ENCODE results near the gene INKA1. TPM values are rescaled to one million over a fixed set of nuclear protein-coding genes. Genes with fewer than 3 reads are reported as not detected.

INKA1 gene
- 75.9 TPM for polyA plus RNA-seq (2012; ENCODE audit: insufficient read depth, insufficient read length, low read depth)

- DNase-seq: peak; percentile 84
- H3K4me3 ChIP-seq (ENCODE audit: low read depth, low read length): peak within 1 kb of the TSS; percentile 72
- H3K36me3 ChIP-seq: no peaks in the 10 kb centered on the region
- H3K4me1 ChIP-seq: peaks cover 11% of the 10 kb centered on the region
- peak; percentile 73 for TF ChIP-seq CTCF (IDR thresholded peaks at IDR 0.05; ENCODE audit: low read depth, low read length)
- H3K9me3 ChIP-seq: no peaks in the 10 kb centered on the region
- no peaks in the 10 kb centered on the region for H3K27me3 ChIP-seq
Measured at GRCh38 chr3:49802719-49803464, at the start of gene INKA1. TSS of gene INKA1 (plus strand) at chr3:49803261. CDS start at chr3:49803393, 132 bp downstream.

- TF ChIP-seq CTCF (IDR thresholded peaks at IDR 0.05; ENCODE audit: low read depth, low read length): no peak
- Histone ChIP-seq H3K9me3 (no peaks in the 10 kb centered on the region), H3K36me3 (no peaks in the 10 kb centered on the region), H3K4me3 (ENCODE audit: low read depth, low read length) (no peak overlapping the region), H3K27me3 (no peaks in the 10 kb centered on the region), H3K4me1 (no peaks in the 10 kb centered on the region)
- DNase-seq: no peak
Measured at GRCh38 chr3:49754536-49754935, 48.5 kb upstream of the INKA1 start.

- H3K36me3 ChIP-seq: no peaks in the 10 kb centered on the region
- TF ChIP-seq CTCF (IDR thresholded peaks at IDR 0.05; ENCODE audit: low read depth, low read length): no peak
- H3K4me1 ChIP-seq: no peaks in the 10 kb centered on the region
- no peak for DNase-seq
- no peaks in the 10 kb centered on the region for H3K9me3 ChIP-seq
- no peak overlapping the region for H3K4me3 ChIP-seq (ENCODE audit: low read depth, low read length)
- no peaks in the 10 kb centered on the region for H3K27me3 ChIP-seq
Measured at GRCh38 chr3:49756036-49756435, 47.0 kb upstream of the INKA1 start.

- Histone ChIP-seq H3K9me3 (no peaks in the 10 kb centered on the region), H3K4me1 (no peaks in the 10 kb centered on the region), H3K36me3 (no peaks in the 10 kb centered on the region), H3K4me3 (ENCODE audit: low read depth, low read length) (no peak overlapping the region), H3K27me3 (no peaks in the 10 kb centered on the region)
- no peak for TF ChIP-seq CTCF (IDR thresholded peaks at IDR 0.05; ENCODE audit: low read depth, low read length)
- DNase-seq: no peak
Measured at GRCh38 chr3:49757197-49757596, 45.9 kb upstream of the INKA1 start.

GRCh38 chr3:49759226-49759625 lies 43.8 kb upstream of the INKA1 start:
- Histone ChIP-seq H3K27me3 (no peaks in the 10 kb centered on the region), H3K4me3 (ENCODE audit: low read depth, low read length) (no peak overlapping the region), H3K9me3 (no peaks in the 10 kb centered on the region), H3K4me1 (no peaks in the 10 kb centered on the region), H3K36me3 (no peaks in the 10 kb centered on the region)
- no peak for DNase-seq
- no peak for TF ChIP-seq CTCF (IDR thresholded peaks at IDR 0.05; ENCODE audit: low read depth, low read length)

- Histone ChIP-seq H3K27me3 (no peaks in the 10 kb centered on the region), H3K4me1 (no peaks in the 10 kb centered on the region), H3K9me3 (no peaks in the 10 kb centered on the region), H3K4me3 (ENCODE audit: low read depth, low read length) (no peak overlapping the region), H3K36me3 (no peaks in the 10 kb centered on the region)
- DNase-seq: no peak
- TF ChIP-seq CTCF (IDR thresholded peaks at IDR 0.05; ENCODE audit: low read depth, low read length): no peak
Measured at GRCh38 chr3:49761661-49762060, 41.4 kb upstream of the INKA1 start.
